WTC11 (cell line): ENCODE results near the gene RIC8A. TPM values are rescaled to one million over a fixed set of nuclear protein-coding genes. Genes with fewer than 3 reads are reported as not detected.

ENCODE experiments used
- ATAC-seq: fragments of 200-7000 bp; cut with Tn5 transposase; 2 replicates; pipeline ENCODE4 v1.10.0; 2021; ENCODE audit warnings: mild to moderate bottlenecking, moderate library complexity
- CTCF ChIA-PET: fragments of 300-600 bp; sonication (Branson Sonifier 250); formaldehyde crosslinking; loops from one replicate; lab custom pipeline; 2021; ENCODE audit warnings: antibody characterized with exemption; lab: Charles Lee
- POLR2A ChIA-PET: fragments of 350-600 bp; sonication (Branson Sonifier 250); formaldehyde crosslinking; loops from one replicate; lab custom pipeline; 2021; ENCODE audit warnings: antibody characterized with exemption; lab: Charles Lee
- DNase-seq: peaks from one replicate; pipeline ENCODE4 v3.0.0; 2021; ENCODE audit warnings: low spot score
- H3K27ac Mint-ChIP-seq: 2 replicates; pipeline ENCODE4 v1.8.0; 2021; ENCODE audit warnings: mixed read lengths
- H3K27me3 Mint-ChIP-seq: 2 replicates; pipeline ENCODE4 v1.8.0; 2021; ENCODE audit warnings: low read depth, mild to moderate bottlenecking, moderate library complexity, mixed read lengths
- H3K36me3 Mint-ChIP-seq: 2 replicates; pipeline ENCODE4 v1.8.0; 2021; ENCODE audit warnings: mixed read lengths
- H3K4me1 Mint-ChIP-seq: 2 replicates; pipeline ENCODE4 v1.8.0; 2022; ENCODE audit warnings: mixed read lengths
- H3K4me3 Mint-ChIP-seq: 2 replicates; pipeline ENCODE4 v1.8.0; 2021; ENCODE audit warnings: mild to moderate bottlenecking, moderate library complexity, mixed read lengths
- H3K9me3 Mint-ChIP-seq: 2 replicates; pipeline ENCODE4 v1.8.0; 2021; ENCODE audit warnings: mixed read lengths
- ARID4B ChIP-seq: sonication (generic); formaldehyde crosslinking; IDR thresholded peaks from 2 replicates; pipeline ENCODE4 v1.8.0; 2023; ENCODE audit warnings: missing genetic modification reagents, mild to moderate bottlenecking, borderline replicate concordance
- ATF1 ChIP-seq: sonication (generic); formaldehyde crosslinking; IDR thresholded peaks from 2 replicates; pipeline ENCODE4 v1.8.1; 2023; ENCODE audit warnings: mild to moderate bottlenecking, moderate library complexity, missing genetic modification reagents
- E2F1 ChIP-seq: sonication (generic); formaldehyde crosslinking; IDR thresholded peaks from 2 replicates; pipeline ENCODE4 v1.8.0; 2022; ENCODE audit warnings: mild to moderate bottlenecking, missing genetic modification reagents
- ERG ChIP-seq: fragments of 250-450 bp; sonication (Bioruptor Pico); IDR thresholded peaks from 2 replicates; pipeline ENCODE4 v1.8.0; 2021; ENCODE audit warnings: mild to moderate bottlenecking
- ESRRA ChIP-seq: sonication (generic); formaldehyde crosslinking; IDR thresholded peaks from 2 replicates; pipeline ENCODE4 v1.8.1; 2022; ENCODE audit warnings: mild to moderate bottlenecking, missing genetic modification reagents, borderline replicate concordance
- ETV6 ChIP-seq: sonication (generic); formaldehyde crosslinking; IDR thresholded peaks from 2 replicates; pipeline ENCODE4 v1.8.1; 2022; ENCODE audit warnings: mild to moderate bottlenecking, missing genetic modification reagents
- FOXJ3 ChIP-seq: sonication (generic); formaldehyde crosslinking; IDR thresholded peaks from 2 replicates; pipeline ENCODE4 v1.9.0; 2021; ENCODE audit warnings: missing genetic modification reagents, mild to moderate bottlenecking, borderline replicate concordance
- FOXP4 ChIP-seq: sonication (generic); formaldehyde crosslinking; IDR thresholded peaks from 2 replicates; pipeline ENCODE4 v1.8.0; 2022; ENCODE audit warnings: mild to moderate bottlenecking, missing genetic modification reagents
- JAZF1 ChIP-seq: fragments of 250-450 bp; sonication (Bioruptor Pico); IDR thresholded peaks from 2 replicates; pipeline ENCODE4 v1.9.0; 2021; ENCODE audit warnings: moderate library complexity, mild to moderate bottlenecking, inconsistent platforms
- NFATC4 ChIP-seq: fragments of 250-450 bp; sonication (Bioruptor Pico); IDR thresholded peaks from 2 replicates; pipeline ENCODE4 v1.9.0; 2021; ENCODE audit warnings: mild to moderate bottlenecking
- NR1H2 ChIP-seq: sonication (generic); formaldehyde crosslinking; IDR thresholded peaks from 2 replicates; pipeline ENCODE4 v1.9.0; 2021; ENCODE audit warnings: mild to moderate bottlenecking, moderate library complexity, missing genetic modification reagents
- RORB ChIP-seq: fragments of 250-450 bp; sonication (Bioruptor Pico); IDR thresholded peaks from 2 replicates; pipeline ENCODE4 v1.9.0; 2021; ENCODE audit warnings: mild to moderate bottlenecking
- SOX15 ChIP-seq: fragments of 250-450 bp; sonication (Bioruptor Pico); IDR thresholded peaks from 2 replicates; pipeline ENCODE4 v1.9.0; 2021; ENCODE audit warnings: mild to moderate bottlenecking
- TCF7 ChIP-seq: sonication (generic); formaldehyde crosslinking; IDR thresholded peaks from 2 replicates; pipeline ENCODE4 v1.8.0; 2022; ENCODE audit warnings: mild to moderate bottlenecking, low read depth, missing genetic modification reagents, moderate library complexity
- TP53 ChIP-seq: sonication (generic); formaldehyde crosslinking; IDR thresholded peaks from 2 replicates; pipeline ENCODE4 v1.8.1; 2023; ENCODE audit warnings: mild to moderate bottlenecking, missing genetic modification reagents
- USF1 ChIP-seq: sonication (generic); formaldehyde crosslinking; IDR thresholded peaks from 2 replicates; pipeline ENCODE4 v1.8.0; 2022; ENCODE audit warnings: mild to moderate bottlenecking, missing genetic modification reagents
- ZNF121 ChIP-seq: sonication (generic); formaldehyde crosslinking; IDR thresholded peaks from 2 replicates; pipeline ENCODE4 v1.8.0; 2023; ENCODE audit warnings: missing genetic modification reagents
- ZNF232 ChIP-seq: sonication (generic); formaldehyde crosslinking; IDR thresholded peaks from 2 replicates; pipeline ENCODE4 v1.8.0; 2022; ENCODE audit warnings: mild to moderate bottlenecking, missing genetic modification reagents
- ZNF317 ChIP-seq: sonication (generic); formaldehyde crosslinking; IDR thresholded peaks from 2 replicates; pipeline ENCODE4 v1.8.1; 2023; ENCODE audit warnings: low read depth, mild to moderate bottlenecking, moderate library complexity, missing genetic modification reagents, borderline replicate concordance
- ZNF396 ChIP-seq: fragments of 250-450 bp; sonication (Bioruptor Pico); IDR thresholded peaks from 2 replicates; pipeline ENCODE4 v1.8.0; 2021; ENCODE audit warnings: mild to moderate bottlenecking, moderate library complexity, borderline replicate concordance
- total RNA-seq: library from RNA; stranded (reverse); gene quantifications from 3 replicates; pipeline ENCODE4 v1.2.3, GENCODE V29; 2021

Gene RIC8A
- total RNA-seq, 1 experiment from 2014 or later = 68.3 TPM

GRCh38 chr11:225734-226453, 18.4 kb downstream of the RIC8A start:
- H3K4me1 Mint-ChIP-seq = no peaks in the 10 kb centered on the region
- ATAC-seq (no peak), DNase-seq (no peak)
- ChIA-PET POLR2A (interaction anchor here (0.7 kb wide), 1 partner anchor 73 kb away, joined by 3 read pairs; no protein-coding TSS in a partner anchor), CTCF (interaction anchor here (0.8 kb wide), 1 partner anchor 25 kb away, joined by 6 read pairs; no protein-coding TSS in a partner anchor)
- 0 out of 2 replicates have a peak, but pooled peaks cover 2% of the 10 kb centered on the region for H3K36me3 Mint-ChIP-seq
- no peak overlapping the region for H3K4me3 Mint-ChIP-seq
- no peaks in the 10 kb centered on the region for H3K27me3 Mint-ChIP-seq
- H3K9me3 Mint-ChIP-seq = no peaks in the 10 kb centered on the region
- no peak overlapping the region for H3K27ac Mint-ChIP-seq
- TF ChIP-seq USF1 (CRISPR knock-in tag) (no peak), FOXJ3 (CRISPR knock-in tag) (no peak), ZNF396 (no peak), ERG (CRISPR knock-in tag) (no peak), E2F1 (CRISPR knock-in tag) (no peak), JAZF1 (CRISPR knock-in tag) (no peak), ETV6 (CRISPR knock-in tag) (no peak), ZNF232 (CRISPR knock-in tag) (no peak), FOXP4 (CRISPR knock-in tag) (no peak), RORB (CRISPR knock-in tag) (no peak), TCF7 (no peak), ZNF317 (no peak), NR1H2 (CRISPR knock-in tag) (no peak), ARID4B (no peak), NFATC4 (CRISPR knock-in tag) (no peak), TP53 (CRISPR knock-in tag) (no peak), ATF1 (CRISPR knock-in tag) (no peak), ZNF121 (no peak), SOX15 (CRISPR knock-in tag) (no peak), ESRRA (CRISPR knock-in tag) (no peak)
